Measurements from ENCODE around the gene RNF169.
"Not testable (repeated sequence)": the region's sequence is repeated elsewhere in the genome, so short reads cannot be mapped to it uniquely, and the experiment has no call there.

RNF169 gene

GRCh38 chr11:74756571-74756970 is 7.9 kb downstream of the RNF169 start:
- no peaks in the 10 kb centered on the region for H3K9me3 ChIP-seq (replicated peaks; ENCODE audit: insufficient read depth, low read length)
- H3K9ac ChIP-seq (ENCODE audit: low read length), result no peak overlapping the region
- peaks cover 7% of the 10 kb centered on the region for H4K20me1 ChIP-seq (ENCODE audit: insufficient read depth, low read length)
- no peaks in the 10 kb centered on the region for H3K27me3 ChIP-seq (replicated peaks; ENCODE audit: insufficient read depth, low read length)
- no peak overlapping the region for H2AFZ ChIP-seq (ENCODE audit: low read length)
- no peak overlapping the region for H3K4me2 ChIP-seq (ENCODE audit: low read depth, low read length)
- TF ChIP-seq EZH2 (optimal IDR thresholded peaks at IDR 0.05; ENCODE audit: low read depth, low read length) (no peak), EZH2phosphoT487 (IDR thresholded peaks at IDR 0.05; ENCODE audit: low read length) (no peak), CTCF (IDR thresholded peaks at IDR 0.05; ENCODE audit: low read length) (no peak)
- no peak overlapping the region for H3K27ac ChIP-seq (ENCODE audit: low read length)
- H3K9me2 ChIP-seq (replicated peaks; ENCODE audit: insufficient read depth, low read length), result no peaks in the 10 kb centered on the region
- peaks cover 50% of the 10 kb centered on the region for H3K79me2 ChIP-seq (ENCODE audit: low read length)
- H3F3A ChIP-seq (ENCODE audit: insufficient read depth, low read length), result no peaks in the 10 kb centered on the region
- H3K4me3 ChIP-seq (ENCODE audit: low read length), result no peak overlapping the region
- H3K36me3 ChIP-seq (replicated peaks; ENCODE audit: insufficient read depth, low read length), result no peaks in the 10 kb centered on the region
- no peak for DNase-seq
- H3K4me1 ChIP-seq (ENCODE audit: low read length), result no peaks in the 10 kb centered on the region

- Histone ChIP-seq H3K4me3 (ENCODE audit: low read length) (no peak overlapping the region), H4K20me1 (ENCODE audit: insufficient read depth, low read length) (no peaks in the 10 kb centered on the region), H3K27ac (ENCODE audit: low read length) (no peak overlapping the region), H3K4me2 (ENCODE audit: low read depth, low read length) (no peak overlapping the region), H3K9me3 (replicated peaks; ENCODE audit: insufficient read depth, low read length) (no peaks in the 10 kb centered on the region), H3K9ac (ENCODE audit: low read length) (no peak overlapping the region), H3K4me1 (ENCODE audit: low read length) (0 out of 2 replicates have a peak, but pooled peaks cover 3% of the 10 kb centered on the region), H3K27me3 (replicated peaks; ENCODE audit: insufficient read depth, low read length) (no peaks in the 10 kb centered on the region), H3K9me2 (replicated peaks; ENCODE audit: insufficient read depth, low read length) (no peaks in the 10 kb centered on the region), H3K36me3 (replicated peaks; ENCODE audit: insufficient read depth, low read length) (no peaks in the 10 kb centered on the region), H2AFZ (ENCODE audit: low read length) (no peak overlapping the region), H3K79me2 (ENCODE audit: low read length) (peaks cover 63% of the 10 kb centered on the region), H3F3A (ENCODE audit: insufficient read depth, low read length) (no peaks in the 10 kb centered on the region)
- TF ChIP-seq CTCF (IDR thresholded peaks at IDR 0.05; ENCODE audit: low read length) (no peak), EZH2 (optimal IDR thresholded peaks at IDR 0.05; ENCODE audit: low read depth, low read length) (no peak)
- no peak for DNase-seq
Observed at GRCh38 chr11:74766905-74767304, 18.3 kb downstream of the RNF169 start.

GRCh38 chr11:74768172-74768651 is 19.6 kb downstream of the RNF169 start:
- not testable (repeated sequence) for H3K4me2 ChIP-seq (ENCODE audit: low read depth, low read length); H3K9me2 ChIP-seq (replicated peaks; ENCODE audit: insufficient read depth, low read length); H3K4me1 ChIP-seq (ENCODE audit: low read length); H3K9me3 ChIP-seq (replicated peaks; ENCODE audit: insufficient read depth, low read length); H3K27me3 ChIP-seq (replicated peaks; ENCODE audit: insufficient read depth, low read length); H3K9ac ChIP-seq (ENCODE audit: low read length); H3F3A ChIP-seq (ENCODE audit: insufficient read depth, low read length); H2AFZ ChIP-seq (ENCODE audit: low read length); H3K4me3 ChIP-seq (ENCODE audit: low read length); H4K20me1 ChIP-seq (ENCODE audit: insufficient read depth, low read length); H3K36me3 ChIP-seq (replicated peaks; ENCODE audit: insufficient read depth, low read length)
- Histone ChIP-seq H3K79me2 (ENCODE audit: low read length) (peaks cover 69% of the 10 kb centered on the region), H3K27ac (ENCODE audit: low read length) (peak overlapping the region; percentile 17; the same call in 1 of the 2 replicates)
- peak; percentile 16 for DNase-seq

GRCh38 chr11:74769055-74769707 is 20.5 kb downstream of the RNF169 start:
- no peak overlapping the region for H2AFZ ChIP-seq (ENCODE audit: low read length)
- no peak overlapping the region for H3K4me3 ChIP-seq (ENCODE audit: low read length)
- H3K4me2 ChIP-seq (ENCODE audit: low read depth, low read length), result no peak overlapping the region
- no peaks in the 10 kb centered on the region for H3K36me3 ChIP-seq (replicated peaks; ENCODE audit: insufficient read depth, low read length)
- TF ChIP-seq EZH2 (optimal IDR thresholded peaks at IDR 0.05; ENCODE audit: low read depth, low read length), result no peak
- TF ChIP-seq CTCF (IDR thresholded peaks at IDR 0.05; ENCODE audit: low read length), result no peak
- no peak for TF ChIP-seq EZH2phosphoT487 (IDR thresholded peaks at IDR 0.05; ENCODE audit: low read length)
- no peaks in the 10 kb centered on the region for H3K9me2 ChIP-seq (replicated peaks; ENCODE audit: insufficient read depth, low read length)
- H4K20me1 ChIP-seq (ENCODE audit: insufficient read depth, low read length), result no peaks in the 10 kb centered on the region
- H3K4me1 ChIP-seq (ENCODE audit: low read length), result 0 out of 2 replicates have a peak, but pooled peaks cover 3% of the 10 kb centered on the region
- H3K27me3 ChIP-seq (replicated peaks; ENCODE audit: insufficient read depth, low read length), result no peaks in the 10 kb centered on the region
- H3K27ac ChIP-seq (ENCODE audit: low read length), result no peak overlapping the region
- H3K79me2 ChIP-seq (ENCODE audit: low read length), result peaks cover 67% of the 10 kb centered on the region
- no peak for DNase-seq
- no peaks in the 10 kb centered on the region for H3F3A ChIP-seq (ENCODE audit: insufficient read depth, low read length)
- H3K9ac ChIP-seq (ENCODE audit: low read length), result no peak overlapping the region
- H3K9me3 ChIP-seq (replicated peaks; ENCODE audit: insufficient read depth, low read length), result no peaks in the 10 kb centered on the region

Data from MM.1S (cell line).